ENCODE results near the gene SNX13.
"Not testable (repeated sequence)": the region's sequence is repeated elsewhere in the genome, so short reads cannot be mapped to it uniquely, and the experiment has no call there.

Gene SNX13

DNA sequence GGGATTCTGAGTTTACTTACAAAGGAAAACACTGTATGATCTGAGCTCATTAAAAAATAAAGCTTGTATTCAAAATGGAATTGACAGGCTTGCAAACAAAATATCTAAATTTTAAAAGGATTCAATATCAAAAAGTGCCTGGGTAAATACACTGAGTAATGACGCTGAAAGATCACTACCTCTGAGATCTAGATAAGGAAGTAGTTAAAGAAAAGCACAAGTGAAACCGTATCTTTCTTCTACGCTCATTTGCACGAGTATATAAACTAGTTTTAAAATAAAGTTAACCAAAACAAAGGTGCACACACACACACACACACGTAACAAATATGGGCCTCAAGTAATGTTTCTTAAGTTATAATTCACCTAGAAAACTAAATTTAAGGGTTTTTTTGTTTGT lies 93.4 kb downstream of the SNX13 start:
- DNase-seq, result no peak

DNA sequence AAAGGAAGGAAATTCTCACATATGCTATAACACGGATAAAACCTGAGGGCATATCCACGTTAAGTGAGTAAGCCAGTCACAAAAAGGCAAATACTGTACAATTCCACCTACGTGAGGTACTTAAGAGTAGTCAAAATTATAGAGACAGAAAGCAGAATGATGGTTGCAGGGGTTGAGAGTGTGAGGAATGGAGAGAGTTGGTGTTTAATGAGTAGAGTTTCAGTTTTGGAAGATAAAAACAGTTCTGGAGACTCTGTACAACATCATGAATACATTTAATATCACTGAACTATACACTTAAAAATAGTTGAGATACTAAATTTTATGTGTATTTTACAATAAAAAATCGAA lies 95.1 kb downstream of the SNX13 start:
- DNase-seq, result no peak

DNA sequence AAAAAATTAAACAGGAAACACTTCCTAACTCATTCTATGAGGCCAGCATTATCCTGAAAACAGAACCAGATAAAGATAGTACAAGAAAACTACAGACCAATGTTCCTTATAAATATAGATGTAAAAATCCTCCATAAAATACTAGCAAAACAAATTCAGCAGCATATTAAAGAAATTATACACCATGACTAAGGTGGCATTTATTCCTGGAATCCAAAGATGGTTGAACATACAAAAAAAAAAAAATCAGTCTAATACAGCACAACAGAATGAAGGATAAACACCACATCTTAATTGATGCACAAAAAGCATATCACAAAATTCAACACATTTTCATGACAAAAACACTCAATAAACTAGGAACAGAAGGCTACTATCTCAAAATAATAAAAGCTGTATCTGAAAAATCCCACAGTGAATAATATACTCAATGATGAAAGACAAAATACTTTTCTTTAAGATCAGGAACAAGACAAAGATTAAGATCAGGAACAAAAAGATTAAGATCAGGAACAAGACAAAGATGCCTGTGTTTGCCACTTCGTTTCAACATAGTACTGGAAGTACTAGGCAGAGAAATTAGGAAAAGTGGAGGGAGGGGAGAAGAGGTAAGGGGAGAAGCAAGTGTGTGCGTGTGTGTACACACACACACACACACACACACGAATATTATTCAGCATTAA lies 95.6 kb downstream of the SNX13 start:
- DNase-seq, result no peak

DNA sequence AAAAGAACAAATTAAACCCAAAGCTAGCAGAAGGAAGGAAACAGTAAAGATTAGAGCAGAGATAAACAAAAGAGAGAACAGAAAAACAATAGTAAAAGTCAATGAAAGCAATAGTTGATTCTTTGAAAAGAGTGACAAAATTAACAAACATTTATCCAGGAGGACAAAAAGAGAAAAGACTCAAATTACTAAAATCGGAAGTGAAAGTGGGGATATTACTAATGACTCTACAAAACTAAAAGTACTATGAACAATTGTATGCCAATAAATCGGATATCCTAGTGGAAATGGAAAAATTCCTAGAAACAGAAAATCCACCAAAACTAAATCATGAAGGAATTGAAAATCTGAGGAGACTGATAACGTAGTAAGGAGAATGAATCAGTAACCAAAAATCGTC lies 96.3 kb downstream of the SNX13 start:
- DNase-seq, result no peak

DNA sequence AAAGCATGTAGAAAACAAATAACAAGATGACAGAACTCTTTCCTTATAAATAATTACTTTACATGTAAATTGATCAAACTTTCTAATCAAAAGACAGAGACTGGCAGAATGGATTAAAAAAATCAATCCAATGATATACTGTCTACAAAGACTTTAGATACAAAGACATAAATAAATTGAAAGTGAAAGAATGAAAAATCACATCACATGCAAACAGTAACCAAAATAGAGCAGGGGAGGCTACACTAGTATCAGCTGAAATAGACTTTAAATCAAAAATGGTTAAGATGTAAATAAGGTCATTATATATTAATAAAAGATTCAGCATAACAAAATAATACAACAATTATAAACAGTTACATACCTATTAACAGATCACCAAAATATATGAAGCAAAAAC lies 97.3 kb downstream of the SNX13 start:
- DNase-seq, result no peak

DNA sequence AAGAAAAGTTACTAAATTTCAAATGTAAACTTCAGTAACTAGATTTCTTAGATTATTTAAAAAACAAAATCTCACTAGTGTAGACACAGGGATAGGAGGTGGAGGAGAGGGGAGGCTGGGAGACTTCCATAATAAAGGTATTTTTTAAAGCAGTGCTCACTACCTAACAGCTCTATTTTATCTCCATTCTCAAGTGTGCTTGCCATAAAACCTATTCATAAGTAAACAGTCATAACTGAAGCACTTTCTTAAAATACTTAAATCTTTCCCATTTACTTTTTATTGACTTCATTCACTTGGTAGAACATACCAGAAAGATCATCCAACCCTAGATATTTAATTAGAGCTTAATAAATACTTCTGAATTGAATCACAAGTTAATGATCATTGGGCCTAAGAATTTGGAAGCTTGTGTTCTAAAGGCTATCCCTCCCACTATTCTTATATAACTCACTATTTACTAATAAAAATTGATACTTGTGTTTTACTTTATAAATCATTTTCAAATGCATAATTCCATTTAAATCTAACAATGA lies 107.4 kb downstream of the SNX13 start:
- no peak for DNase-seq

DNA sequence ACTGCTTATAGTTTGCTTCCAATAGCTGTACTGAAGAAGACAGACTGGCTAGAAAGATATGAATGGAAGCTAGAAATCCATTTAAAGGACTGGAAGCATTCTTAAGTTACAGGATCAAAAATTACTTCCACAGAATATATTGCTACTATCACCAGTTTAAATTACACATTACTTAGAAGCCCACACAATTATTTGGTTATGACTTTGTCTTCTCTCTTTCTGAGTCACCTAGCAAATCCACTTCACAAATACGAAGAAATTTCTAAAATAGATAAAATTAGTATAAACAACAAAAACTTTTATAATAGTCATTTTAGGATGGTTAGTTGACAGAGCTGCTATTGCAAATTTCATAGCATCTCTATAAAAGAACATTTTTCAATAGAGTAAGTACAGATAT lies 108.1 kb downstream of the SNX13 start:
- no peak for DNase-seq

DNA sequence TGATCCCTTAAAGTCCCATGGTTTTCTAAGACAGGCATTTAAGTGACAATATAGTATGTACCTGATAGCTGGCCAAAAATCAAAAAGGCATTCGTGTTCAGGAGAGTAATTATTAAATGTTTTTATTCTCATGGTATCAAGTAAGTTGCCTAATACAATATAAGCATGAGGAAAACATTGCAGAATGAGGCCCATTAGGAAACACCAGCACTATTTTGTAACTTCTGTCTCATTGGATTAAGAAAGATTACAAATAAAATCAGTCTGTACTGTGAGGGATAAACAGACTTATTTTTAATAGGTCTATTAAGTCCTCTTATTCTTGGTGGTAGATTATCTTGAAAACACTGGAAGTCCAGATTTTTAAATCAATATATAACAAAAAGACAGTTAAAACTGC lies 110.1 kb downstream of the SNX13 start:
- DNase-seq, result no peak

DNA sequence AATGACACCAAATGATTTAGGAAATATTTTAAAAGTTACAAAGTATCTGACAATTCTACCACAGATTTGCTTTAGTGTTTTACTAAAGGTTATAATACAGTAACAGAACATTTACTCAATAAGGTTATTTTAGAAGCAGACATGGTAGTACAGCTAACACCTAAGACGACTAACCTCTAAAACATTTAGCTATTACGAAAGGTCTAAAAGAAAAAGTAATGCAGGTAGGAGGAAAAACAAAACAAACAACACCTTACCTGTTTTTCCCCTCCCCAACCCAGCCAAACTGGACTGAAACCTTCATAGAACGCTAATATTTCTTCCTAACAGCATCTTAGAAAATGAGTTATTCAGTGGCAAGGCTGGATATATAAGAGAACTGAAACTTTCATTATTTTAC lies 111.3 kb downstream of the SNX13 start:
- no peak for DNase-seq

DNA sequence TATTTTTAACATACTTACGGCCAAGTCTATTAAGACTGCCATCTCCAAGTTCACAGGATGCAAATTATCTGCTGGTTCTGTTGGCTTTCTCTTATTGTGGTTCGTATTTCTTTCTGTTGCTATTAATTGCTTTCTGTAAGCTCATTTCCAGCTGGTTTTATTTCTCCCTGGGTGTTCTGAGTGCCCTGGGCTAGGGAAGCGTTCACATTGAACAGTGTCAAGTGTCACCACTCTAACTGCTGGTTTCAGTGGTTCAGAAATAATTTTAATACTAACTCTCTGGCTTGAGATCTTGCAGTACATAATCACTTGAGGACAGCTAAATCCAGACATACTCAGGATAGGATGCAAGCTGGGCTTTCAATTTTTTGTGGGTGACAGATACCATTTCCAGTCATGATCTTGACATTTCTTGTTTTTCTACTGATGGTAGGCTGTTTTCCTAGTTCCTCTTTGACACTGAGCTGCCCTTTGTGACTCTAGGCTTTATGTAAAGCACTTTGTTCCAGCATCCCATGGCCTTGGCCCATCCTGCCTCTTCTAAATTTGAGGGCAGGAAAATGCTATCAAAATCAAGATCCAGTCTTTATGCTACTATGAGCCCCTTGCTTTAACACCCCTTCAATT lies 117.6 kb downstream of the SNX13 start:
- DNase-seq, result no peak

DNA sequence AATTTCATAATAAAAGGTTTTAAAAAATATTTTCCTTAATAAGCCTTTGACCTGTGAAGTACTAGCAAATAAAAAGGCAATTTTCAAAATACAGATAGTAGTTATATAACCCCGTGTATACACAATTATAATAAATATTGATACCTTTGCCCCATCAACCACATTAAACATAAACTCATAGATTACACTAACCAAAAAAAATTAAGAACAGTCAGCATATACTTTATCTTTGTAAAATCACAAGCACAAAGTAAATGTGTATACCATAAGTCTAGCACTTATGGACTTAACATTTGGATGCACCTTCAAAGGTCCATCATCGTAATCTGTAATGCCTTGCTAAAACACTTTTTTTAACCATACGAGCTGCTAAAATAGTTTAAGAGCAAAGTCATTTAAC lies 123.4 kb downstream of the SNX13 start:
- DNase-seq, result no peak

DNA sequence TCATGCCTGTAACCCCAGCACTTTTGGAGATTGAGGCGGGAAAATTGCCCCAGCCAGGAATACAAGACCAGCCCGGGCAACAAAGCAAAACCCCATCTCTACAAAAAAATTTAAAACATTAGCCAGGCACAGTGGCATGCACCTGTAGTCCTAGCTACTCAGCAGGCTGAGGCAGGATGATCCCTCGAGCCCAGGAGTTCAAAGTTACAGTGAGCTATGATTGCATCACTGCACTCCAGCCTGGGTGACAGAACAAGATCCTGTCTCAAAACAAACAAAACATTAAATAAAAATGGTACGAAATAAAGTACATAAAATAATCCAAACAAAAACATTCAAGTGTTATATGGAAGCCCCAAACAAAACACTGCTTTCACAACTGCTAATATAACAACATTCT lies 125.0 kb downstream of the SNX13 start:
- DNase-seq, result no peak

DNA sequence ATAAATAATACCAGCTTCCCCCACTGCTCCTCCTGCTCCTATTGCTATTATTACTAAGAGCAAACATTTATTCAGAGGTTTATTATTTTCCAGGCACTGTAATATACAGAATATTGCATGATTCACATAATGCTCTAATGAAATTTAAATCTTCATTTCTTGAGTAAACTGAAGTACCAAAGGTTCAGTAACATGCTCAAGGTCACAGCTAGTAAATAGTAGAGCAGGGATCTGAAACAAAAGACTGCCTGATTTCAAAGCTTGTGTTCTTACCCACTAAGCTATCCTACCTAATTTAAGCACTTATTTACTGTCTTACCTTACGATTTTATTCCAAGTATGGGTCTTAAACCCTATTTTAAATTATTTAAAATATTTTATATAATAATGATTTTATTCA lies 126.2 kb downstream of the SNX13 start:
- no peak for DNase-seq

DNA sequence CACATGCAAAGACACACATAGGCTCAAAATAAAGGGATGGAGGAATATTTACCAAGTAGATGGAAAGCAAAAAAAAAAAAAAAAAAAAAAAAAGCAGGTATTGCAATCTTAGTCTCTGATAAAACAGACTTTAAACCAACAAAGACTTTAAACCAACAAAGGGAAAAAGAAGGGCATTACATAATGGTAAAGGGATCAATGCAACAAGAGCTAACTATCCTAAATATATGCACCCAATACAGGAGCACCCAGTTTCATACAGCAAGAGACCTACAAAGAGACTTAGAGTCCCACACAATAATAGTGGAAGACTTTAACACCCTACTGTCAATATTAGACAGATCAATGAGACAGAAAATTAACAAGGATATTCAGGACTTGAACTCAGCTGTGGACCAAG lies 131.1 kb downstream of the SNX13 start:
- not testable (repeated sequence) for DNase-seq

DNA sequence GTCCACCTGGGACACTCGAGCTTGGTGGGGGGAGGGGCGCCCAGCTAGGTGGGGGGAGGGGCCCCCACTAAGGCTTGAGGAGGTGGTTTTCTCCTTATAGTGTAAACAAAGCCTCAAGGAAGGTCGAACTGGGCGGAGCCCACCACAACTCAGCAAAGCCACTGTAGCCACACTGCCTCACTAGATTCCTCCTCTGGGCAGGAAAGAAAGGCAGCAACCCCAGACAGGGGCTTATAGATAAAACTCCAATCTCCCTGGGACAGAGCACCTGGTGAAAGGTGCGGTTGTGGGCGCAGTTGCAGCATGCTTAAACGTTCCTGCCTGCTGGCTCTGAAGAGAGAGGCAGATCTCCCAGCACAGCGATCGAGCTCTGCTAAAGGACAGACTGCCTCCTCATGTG lies 133.1 kb downstream of the SNX13 start:
- no peak for DNase-seq

DNA sequence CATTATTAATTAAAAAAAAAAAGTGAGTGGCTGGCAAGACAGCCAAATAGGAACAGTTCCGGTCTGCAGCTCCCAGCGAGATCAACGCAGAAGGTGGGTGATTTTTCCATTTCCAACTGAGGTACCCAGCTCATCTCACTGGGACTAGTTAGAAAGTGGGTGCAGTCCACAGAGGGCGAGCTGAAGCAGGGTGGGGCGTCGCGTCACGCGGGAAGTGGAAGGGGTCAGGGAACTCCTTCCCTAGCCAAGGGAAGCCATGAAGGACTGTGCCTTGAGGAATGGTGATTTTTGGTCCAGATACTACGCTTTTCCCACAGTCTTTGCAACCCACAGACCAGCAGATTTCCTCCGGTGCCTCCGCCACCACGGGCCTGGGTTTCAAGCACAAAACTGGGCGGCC lies 133.7 kb downstream of the SNX13 start:
- DNase-seq, result no peak

DNA sequence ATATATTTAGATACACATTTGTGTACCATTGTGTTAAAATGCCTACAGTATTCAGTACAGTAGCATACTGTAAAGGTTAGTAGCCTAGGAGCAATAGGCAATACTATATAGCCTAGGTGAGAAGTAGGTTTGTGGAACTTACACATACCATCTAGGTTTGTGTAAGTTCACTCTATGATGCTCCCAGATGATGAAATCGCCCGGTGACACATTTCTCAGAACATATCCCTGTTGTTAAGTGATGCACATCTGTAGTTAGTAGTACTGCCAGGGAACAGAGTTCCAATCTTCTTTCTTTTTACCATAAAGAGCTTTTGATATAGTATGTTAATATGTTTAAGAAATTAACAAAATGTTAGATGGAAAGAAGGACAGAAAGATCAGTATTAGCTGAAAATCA lies 138.2 kb downstream of the SNX13 start:
- no peak for DNase-seq

DNA sequence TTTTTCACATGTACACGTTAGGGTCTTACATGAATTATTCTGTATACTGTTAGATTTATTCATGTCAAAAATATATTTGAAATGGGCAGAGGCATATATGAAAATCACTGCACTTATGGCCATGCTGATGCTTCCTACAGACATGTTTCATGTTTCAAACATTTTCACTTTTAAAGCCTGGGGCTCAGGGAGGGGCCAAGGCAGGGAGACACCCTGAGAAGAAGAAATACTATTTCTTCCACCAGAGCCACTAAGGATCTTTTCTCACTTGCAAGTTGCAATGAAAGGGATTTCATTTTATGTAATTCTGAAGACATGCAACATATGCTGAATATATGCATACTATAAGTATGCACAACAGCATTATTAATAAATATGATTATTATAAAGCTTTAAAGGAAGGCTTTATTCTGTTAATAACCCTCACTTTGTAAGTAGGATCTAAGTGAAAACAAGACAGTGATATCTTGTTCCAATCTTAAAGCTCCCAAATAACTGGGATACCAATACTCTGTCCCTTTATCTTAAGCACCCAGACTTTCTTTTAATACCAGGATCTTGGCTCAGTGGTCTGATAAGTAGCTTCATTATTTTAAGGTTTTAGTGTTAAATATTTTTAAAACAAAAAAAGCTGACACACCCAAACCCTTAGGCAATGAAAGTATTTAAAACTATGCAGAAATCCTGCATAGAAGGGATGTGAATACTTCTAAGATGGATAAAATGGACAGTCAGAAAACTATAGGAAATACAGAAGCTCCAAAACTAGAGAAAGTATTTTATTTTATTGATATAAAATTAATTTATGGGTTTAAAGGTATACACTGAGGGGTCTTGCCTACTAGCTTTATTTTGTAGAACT lies 148.0 kb downstream of the SNX13 start:
- DNase-seq, result no peak

DNA sequence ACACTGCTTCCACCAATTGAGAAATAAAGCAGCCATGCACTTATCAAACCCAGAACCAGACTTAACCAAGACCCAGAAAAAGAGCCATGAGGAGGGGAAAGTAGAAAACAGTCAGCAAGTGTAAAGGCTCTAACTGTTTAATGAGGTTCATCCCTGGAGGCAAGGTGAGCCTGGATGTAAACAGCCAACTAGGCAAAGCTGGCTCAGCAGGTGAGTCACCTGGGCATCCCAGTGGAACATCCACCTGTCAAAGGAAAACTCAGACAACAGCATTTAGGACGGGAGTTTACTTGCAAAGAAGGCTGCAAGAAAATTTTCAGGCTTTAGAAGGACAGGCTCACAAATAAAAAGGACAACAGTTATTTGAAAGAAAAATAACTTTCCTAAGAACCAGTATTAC lies 153.0 kb downstream of the SNX13 start:
- DNase-seq, result no peak

DNA sequence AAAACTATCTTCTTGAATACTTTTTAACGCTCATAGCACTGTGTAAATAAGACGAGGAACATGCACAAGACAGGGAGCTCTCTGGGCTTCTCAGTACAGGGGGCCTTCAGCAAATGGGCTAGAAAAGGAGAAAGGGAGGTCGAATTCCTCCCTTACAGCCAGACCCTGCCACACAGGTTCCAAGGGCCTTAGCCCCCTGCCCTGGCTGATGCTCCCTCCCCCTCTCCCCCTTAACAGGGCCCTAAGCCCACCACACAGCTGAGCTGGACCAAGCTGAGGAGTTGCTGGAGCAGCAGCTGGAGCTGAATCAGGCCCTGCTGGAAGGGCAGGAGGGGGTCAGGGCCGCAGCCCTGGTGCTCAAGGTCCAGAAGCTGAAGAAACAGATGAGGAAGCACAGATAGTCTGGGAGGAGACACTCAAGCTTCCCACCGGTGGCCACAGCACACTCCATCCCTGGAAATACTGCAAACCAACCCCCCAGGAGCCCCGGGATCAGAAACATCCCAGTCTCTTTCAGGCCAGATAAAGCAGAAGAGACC lies 153.9 kb downstream of the SNX13 start:
- no peak for DNase-seq

DNA sequence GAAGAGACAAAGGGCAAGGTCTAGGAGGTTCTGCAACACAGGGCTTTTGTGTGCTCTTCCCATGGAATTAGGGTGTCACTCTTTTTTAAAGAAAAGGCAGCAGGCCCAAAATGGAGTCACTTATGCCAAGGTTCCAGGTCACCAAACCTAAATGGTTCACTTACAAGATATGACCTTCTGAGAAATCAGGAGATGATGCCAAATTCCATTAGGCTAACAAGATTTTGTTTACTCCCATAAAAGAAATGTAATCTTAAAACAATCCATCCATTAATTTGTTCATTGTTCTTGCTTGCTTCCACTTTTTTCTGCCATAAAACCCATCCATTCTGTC lies 158.1 kb downstream of the SNX13 start:
- DNase-seq, result no peak

DNA sequence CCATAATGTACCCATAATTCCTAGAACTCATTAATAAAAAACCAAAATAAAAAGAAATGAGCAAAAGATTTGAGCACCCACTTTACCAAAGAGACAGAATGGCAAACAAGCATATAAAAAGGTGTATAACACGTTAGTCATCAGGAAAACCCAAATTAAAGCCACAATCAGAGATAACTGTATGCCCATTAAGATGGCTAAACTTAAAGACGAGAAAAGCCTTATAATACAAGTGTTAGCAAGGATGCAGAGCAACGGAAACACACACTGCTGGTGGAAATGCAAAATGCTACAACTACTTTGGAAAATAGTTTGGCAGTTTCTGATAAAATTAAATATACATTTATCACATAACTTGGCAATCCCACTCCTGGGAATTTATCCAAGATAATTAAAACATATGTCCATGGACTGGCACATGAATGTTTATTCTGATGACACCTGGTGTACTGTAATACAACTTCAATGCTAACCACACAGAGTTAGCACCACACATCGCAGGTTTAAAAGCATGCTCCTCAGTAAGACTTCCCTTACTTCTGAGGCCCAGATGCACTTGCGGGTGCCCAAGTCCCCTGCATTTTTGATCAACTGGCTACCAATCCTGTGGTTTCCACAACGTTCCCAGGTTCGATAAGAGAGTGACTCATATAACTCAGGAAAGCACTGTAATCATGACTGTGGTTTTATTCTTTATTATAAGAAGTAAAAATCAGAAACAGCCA lies 158.6 kb downstream of the SNX13 start:
- no peak for DNase-seq

DNA sequence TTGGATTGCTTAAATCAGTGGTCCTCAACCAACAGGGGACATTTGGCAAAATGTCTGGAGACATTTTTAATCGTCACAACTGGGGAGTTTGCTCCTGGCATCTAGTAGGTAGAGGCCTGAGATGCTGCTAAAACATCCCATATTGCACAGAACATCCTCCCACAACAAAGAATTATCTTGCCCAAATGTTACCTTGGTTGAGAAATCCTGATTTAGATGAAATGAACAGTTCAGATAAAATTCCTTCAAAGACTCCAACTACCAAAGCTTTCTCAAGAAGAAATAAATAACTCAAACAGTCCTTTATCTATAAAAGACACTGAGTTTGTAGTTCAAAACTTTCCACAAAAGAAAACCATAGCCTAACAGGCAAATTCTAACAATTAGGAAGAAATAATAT lies 160.9 kb downstream of the SNX13 start:
- DNase-seq, result no peak

Measured in kidney glomerular epithelial cell (primary cell).